ENCODE data around the gene RACGAP1.
"Not testable (repeated sequence)": the region's sequence is repeated elsewhere in the genome, so short reads cannot be mapped to it uniquely, and the experiment has no call there.

RACGAP1 gene

GRCh38 chr12:50055831-50056638, 30.7 kb upstream of the RACGAP1 start:
- DNase-seq (ENCODE audit: low read depth in 2 of 2), result no peak

GRCh38 chr12:50053583-50053982, 28.3 kb upstream of the RACGAP1 start:
- DNase-seq (ENCODE audit: low read depth in 2 of 2), result no peak

GRCh38 chr12:50052964-50053363, 27.7 kb upstream of the RACGAP1 start:
- DNase-seq (ENCODE audit: low read depth in 2 of 2), result no peak

- no peak for DNase-seq (ENCODE audit: low read depth in 2 of 2)
Observed at GRCh38 chr12:50052544-50052943, 27.2 kb upstream of the RACGAP1 start.

GRCh38 chr12:50051101-50051806, 26.0 kb upstream of the RACGAP1 start:
- no peak for DNase-seq (ENCODE audit: low read depth in 2 of 2)

GRCh38 chr12:50050410-50051098, 25.3 kb upstream of the RACGAP1 start:
- DNase-seq (ENCODE audit: low read depth in 2 of 2), result peak; percentile 45 to 48

GRCh38 chr12:50050119-50050385, 24.8 kb upstream of the RACGAP1 start:
- DNase-seq (ENCODE audit: low read depth in 2 of 2), result no peak

GRCh38 chr12:50049254-50050118, 24.2 kb upstream of the RACGAP1 start:
- no peak for DNase-seq (ENCODE audit: low read depth in 2 of 2)

- DNase-seq (ENCODE audit: low read depth in 2 of 2), result no peak
Observed at GRCh38 chr12:50047693-50048250, 22.5 kb upstream of the RACGAP1 start.

- no peak for DNase-seq (ENCODE audit: low read depth in 2 of 2)
Observed at GRCh38 chr12:50043854-50044253, 18.6 kb upstream of the RACGAP1 start.

GRCh38 chr12:50043308-50043707, 18.0 kb upstream of the RACGAP1 start:
- no peak for DNase-seq (ENCODE audit: low read depth in 2 of 2)

GRCh38 chr12:50042693-50043092, 17.4 kb upstream of the RACGAP1 start:
- DNase-seq (ENCODE audit: low read depth in 2 of 2), result no peak

- no peak for DNase-seq (ENCODE audit: low read depth in 2 of 2)
Observed at GRCh38 chr12:50041962-50042361, 16.7 kb upstream of the RACGAP1 start.

- DNase-seq (ENCODE audit: low read depth in 2 of 2), result no peak
Observed at GRCh38 chr12:50041062-50041860, 16.0 kb upstream of the RACGAP1 start.

- DNase-seq (ENCODE audit: low read depth in 2 of 2), result no peak
Observed at GRCh38 chr12:50040657-50041056, 15.4 kb upstream of the RACGAP1 start.

GRCh38 chr12:50039151-50039835, 14.0 kb upstream of the RACGAP1 start:
- peak; percentile 55 to 58 for DNase-seq (ENCODE audit: low read depth in 2 of 2)

- no peak for DNase-seq (ENCODE audit: low read depth in 2 of 2)
Observed at GRCh38 chr12:50038336-50038735, 13.0 kb upstream of the RACGAP1 start.

- DNase-seq (ENCODE audit: low read depth in 2 of 2), result no peak
Observed at GRCh38 chr12:50032854-50033581, 7.7 kb upstream of the RACGAP1 start.

GRCh38 chr12:50032515-50032853, 7.2 kb upstream of the RACGAP1 start:
- no peak for DNase-seq (ENCODE audit: low read depth in 2 of 2)

- not testable (repeated sequence) for DNase-seq (ENCODE audit: low read depth in 2 of 2)
Observed at GRCh38 chr12:50030449-50030848, 5.2 kb upstream of the RACGAP1 start.

Measured in fibroblast of skin of left quadriceps (primary cell).